IPS-18a (cell line): ENCODE results near the gene EHMT1.

ENCODE experiments used
- H3K27ac ChIP-seq: one replicate; pipeline ENCODE4 v1.5.1; 2013; ENCODE audit warnings: low read length
- H3K27me3 ChIP-seq: one replicate; pipeline ENCODE4 v1.6.1; 2013; ENCODE audit warnings: mild to moderate bottlenecking, low read length; ENCODE audit not compliant: control insufficient read depth, insufficient read depth
- H3K36me3 ChIP-seq: one replicate; pipeline ENCODE4 v1.6.1; 2013; ENCODE audit warnings: low read depth, low read length; ENCODE audit not compliant: control insufficient read depth
- H3K4me1 ChIP-seq: one replicate; pipeline ENCODE4 v1.6.1; 2013; ENCODE audit warnings: low read depth, low read length; ENCODE audit not compliant: control insufficient read depth
- H3K4me3 ChIP-seq: one replicate; pipeline ENCODE4 v1.5.1; 2013; ENCODE audit warnings: low read length
- H3K9ac ChIP-seq: one replicate; pipeline ENCODE4 v1.6.1; 2013; ENCODE audit warnings: mild to moderate bottlenecking, low read length, moderate library complexity
- H3K9me3 ChIP-seq: one replicate; pipeline ENCODE4 v1.6.1; 2013; ENCODE audit warnings: low read depth, low read length; ENCODE audit not compliant: control insufficient read depth

Gene EHMT1

GRCh38 chr9:137793196-137793841 lies 174.5 kb downstream of the EHMT1 start:
- no peaks in the 10 kb centered on the region for H3K27me3 ChIP-seq
- no peak overlapping the region for H3K4me3 ChIP-seq
- peaks cover 65% of the 10 kb centered on the region for H3K36me3 ChIP-seq
- H3K27ac ChIP-seq: no peak overlapping the region
- no peak overlapping the region for H3K9ac ChIP-seq
- H3K9me3 ChIP-seq: peaks cover 4% of the 10 kb centered on the region
- no peaks in the 10 kb centered on the region for H3K4me1 ChIP-seq

- no peak overlapping the region for H3K4me3 ChIP-seq
- no peak overlapping the region for H3K9ac ChIP-seq
- peaks cover 74% of the 10 kb centered on the region for H3K36me3 ChIP-seq
- H3K9me3 ChIP-seq: peaks cover 4% of the 10 kb centered on the region
- H3K4me1 ChIP-seq: no peaks in the 10 kb centered on the region
- no peak overlapping the region for H3K27ac ChIP-seq
- H3K27me3 ChIP-seq: no peaks in the 10 kb centered on the region
Observed at GRCh38 chr9:137795156-137795666, 176.4 kb downstream of the EHMT1 start.

- Histone ChIP-seq H3K4me1 (no peaks in the 10 kb centered on the region), H3K36me3 (peaks cover 72% of the 10 kb centered on the region), H3K9ac (no peak overlapping the region), H3K27me3 (no peaks in the 10 kb centered on the region), H3K4me3 (no peak overlapping the region), H3K9me3 (no peaks in the 10 kb centered on the region), H3K27ac (no peak overlapping the region)
Observed at GRCh38 chr9:137797206-137798120, 178.7 kb downstream of the EHMT1 start.

- H3K4me1 ChIP-seq: no peaks in the 10 kb centered on the region
- H3K27me3 ChIP-seq: no peaks in the 10 kb centered on the region
- no peaks in the 10 kb centered on the region for H3K9me3 ChIP-seq
- no peak overlapping the region for H3K9ac ChIP-seq
- no peak overlapping the region for H3K4me3 ChIP-seq
- peaks cover 70% of the 10 kb centered on the region for H3K36me3 ChIP-seq
- H3K27ac ChIP-seq: no peak overlapping the region
Observed at GRCh38 chr9:137798142-137798541, 179.3 kb downstream of the EHMT1 start.

- no peak overlapping the region for H3K27ac ChIP-seq
- no peak overlapping the region for H3K9ac ChIP-seq
- H3K27me3 ChIP-seq: no peaks in the 10 kb centered on the region
- no peaks in the 10 kb centered on the region for H3K4me1 ChIP-seq
- no peak overlapping the region for H3K4me3 ChIP-seq
- no peaks in the 10 kb centered on the region for H3K9me3 ChIP-seq
- peaks cover 68% of the 10 kb centered on the region for H3K36me3 ChIP-seq
Observed at GRCh38 chr9:137798901-137799629, 180.3 kb downstream of the EHMT1 start.

GRCh38 chr9:137799630-137799983 lies 180.8 kb downstream of the EHMT1 start:
- no peak overlapping the region for H3K4me3 ChIP-seq
- H3K27ac ChIP-seq: no peak overlapping the region
- no peaks in the 10 kb centered on the region for H3K4me1 ChIP-seq
- no peak overlapping the region for H3K9ac ChIP-seq
- H3K36me3 ChIP-seq: peaks cover 67% of the 10 kb centered on the region
- no peaks in the 10 kb centered on the region for H3K9me3 ChIP-seq
- no peaks in the 10 kb centered on the region for H3K27me3 ChIP-seq

- no peaks in the 10 kb centered on the region for H3K27me3 ChIP-seq
- H3K27ac ChIP-seq: no peak overlapping the region
- H3K4me3 ChIP-seq: no peak overlapping the region
- H3K9me3 ChIP-seq: no peaks in the 10 kb centered on the region
- no peak overlapping the region for H3K9ac ChIP-seq
- no peaks in the 10 kb centered on the region for H3K4me1 ChIP-seq
- H3K36me3 ChIP-seq: peaks cover 64% of the 10 kb centered on the region
Observed at GRCh38 chr9:137800196-137801022, 181.6 kb downstream of the EHMT1 start.

GRCh38 chr9:137801023-137801319 lies 182.2 kb downstream of the EHMT1 start:
- Histone ChIP-seq H3K27me3 (no peaks in the 10 kb centered on the region), H3K4me3 (no peak overlapping the region), H3K9me3 (no peaks in the 10 kb centered on the region), H3K27ac (no peak overlapping the region), H3K9ac (no peak overlapping the region), H3K4me1 (no peaks in the 10 kb centered on the region), H3K36me3 (peaks cover 58% of the 10 kb centered on the region)

GRCh38 chr9:137802021-137802420 lies 183.2 kb downstream of the EHMT1 start:
- no peak overlapping the region for H3K9ac ChIP-seq
- H3K9me3 ChIP-seq: no peaks in the 10 kb centered on the region
- H3K4me3 ChIP-seq: no peak overlapping the region
- H3K4me1 ChIP-seq: no peaks in the 10 kb centered on the region
- H3K36me3 ChIP-seq: peaks cover 51% of the 10 kb centered on the region
- H3K27ac ChIP-seq: no peak overlapping the region
- H3K27me3 ChIP-seq: no peaks in the 10 kb centered on the region

- peaks cover 46% of the 10 kb centered on the region for H3K36me3 ChIP-seq
Observed at GRCh38 chr9:137802521-137803243, 183.9 kb downstream of the EHMT1 start.

More at GRCh38 chr9:137802521-137803243, 183.9 kb downstream of the EHMT1 start:
- H3K4me1 ChIP-seq: no peaks in the 10 kb centered on the region
- H3K9ac ChIP-seq: no peak overlapping the region
- no peaks in the 10 kb centered on the region for H3K27me3 ChIP-seq
- no peaks in the 10 kb centered on the region for H3K9me3 ChIP-seq
- H3K27ac ChIP-seq: no peak overlapping the region
- no peak overlapping the region for H3K4me3 ChIP-seq
